HCT116 (cell line): ENCODE data around the gene HDAC10. TPM values are rescaled to one million over a fixed set of nuclear protein-coding genes. Genes with fewer than 3 reads are reported as not detected.

Experiments used
- ATAC-seq: fragments of 200-7000 bp; cut with Tn5 transposase; 2 replicates; pipeline ENCODE4 v1.9.1; 2020; ENCODE audit warnings: mild to moderate bottlenecking, moderate library complexity
- BruUV-seq: library from RNA; stranded (reverse); fragments of 400-500 nt; replicated peaks from 2 replicates; lab custom pipeline; 2021; lab: Mats Ljungman, UMichigan
- CTCF ChIA-PET: fragments of 300-600 bp; sonication (Branson Sonifier 250); formaldehyde crosslinking; loops from one replicate; lab custom pipeline; 2021; ENCODE audit warnings: antibody characterized with exemption; lab: Charles Lee
- POLR2A ChIA-PET: fragments of 300-600, 350-600 bp; sonication (Branson Sonifier 250); formaldehyde crosslinking; loops from one replicate; lab custom pipeline; 2021; ENCODE audit warnings: antibody characterized with exemption; lab: Charles Lee
- RAD21 ChIA-PET, 2 experiments: fragments of 300-600 bp; sonication (Branson Sonifier 250); formaldehyde crosslinking; loops; one replicate each; lab custom pipeline; 2023; ENCODE audit warnings: low total read pairs in 2 of 2; ENCODE audit not compliant: uncharacterized antibody in 2 of 2, unreplicated experiment in 2 of 2, low non-redundant PET in 1 of 2; lab: Charles Lee
- DNase-seq: peaks from one replicate; pipeline ENCODE4 v3.0.0-alpha.2; 2010; ENCODE audit warnings: low read depth, low spot score
- H2AFZ ChIP-seq: fragments of 200-600 bp; shearing (Covaris generic), sonication (generic); 2 replicates; pipeline ENCODE4 v1.6.1; 2017; ENCODE audit warnings: low read depth, mixed run types, mixed read lengths, antibody characterized with exemption, low read length; ENCODE audit not compliant: poor library complexity, severe bottlenecking
- H3K27ac ChIP-seq: 2 replicates; pipeline ENCODE4 v1.5.1; 2012; ENCODE audit warnings: low read depth, low read length
- H3K27me3 ChIP-seq: fragments of 200-600 bp; sonication (generic); 2 replicates; pipeline ENCODE4 v1.6.1; 2016; ENCODE audit warnings: mixed run types, low read length, mixed read lengths; ENCODE audit not compliant: insufficient read depth
- H3K36me3 ChIP-seq, 2 experiments: fragments of 200-500 bp in 1 of 2; fragments of 200-600 bp in 1 of 2; sonication (Bioruptor generic) in 1 of 2; sonication (generic) in 1 of 2; 2 replicates each; pipeline versions ENCODE4 v1.5.1 to v1.6.1; 2014 to 2016; ENCODE audit warnings: low read length in 2 of 2, inconsistent platforms in 1 of 2, mixed read lengths in 1 of 2, mixed run types in 1 of 2; ENCODE audit not compliant: insufficient read depth in 2 of 2, control insufficient read depth in 1 of 2
- H3K4me1 ChIP-seq, 2 experiments: fragments of 200-600 bp in 1 of 2; sonication (generic) in 1 of 2; 2 replicates each; pipeline versions ENCODE4 v1.5.1 to v1.6.1; 2012 to 2017; ENCODE audit warnings: low read length in 2 of 2, inconsistent platforms in 1 of 2, mild to moderate bottlenecking in 1 of 2, mixed read lengths in 1 of 2, mixed run types in 1 of 2, moderate library complexity in 1 of 2; ENCODE audit not compliant: insufficient read depth in 2 of 2, control insufficient read depth in 1 of 2
- H3K4me2 ChIP-seq: fragments of 200-600 bp; sonication (generic); 2 replicates; pipeline ENCODE4 v1.6.1; 2017; ENCODE audit warnings: mixed run types, low read length, mixed read lengths
- H3K4me3 ChIP-seq, 2 experiments: fragments of 200-600 bp in 1 of 2; sonication (generic) in 1 of 2; replicated peaks in 1 of 2; 2 replicates each; pipeline ENCODE4 v1.5.1; 2011 to 2016; ENCODE audit warnings: low read length in 2 of 2, control low read depth in 1 of 2, low read depth in 1 of 2, mild to moderate bottlenecking in 1 of 2, mixed read lengths in 1 of 2, mixed run types in 1 of 2
- H3K79me2 ChIP-seq: fragments of 200-600 bp; sonication (generic); 2 replicates; pipeline ENCODE4 v1.6.1; 2017; ENCODE audit warnings: mild to moderate bottlenecking, mixed run types, low read length, moderate library complexity, mixed read lengths; ENCODE audit not compliant: insufficient read depth
- H3K9ac ChIP-seq: fragments of 200-600 bp; sonication (generic); 2 replicates; pipeline ENCODE4 v1.6.1; 2016; ENCODE audit warnings: low read length, mixed read lengths
- H3K9me2 ChIP-seq: fragments of 200-600 bp; sonication (generic), shearing (Covaris generic); 2 replicates; pipeline ENCODE4 v1.6.1; 2017; ENCODE audit warnings: mixed run types, mild to moderate bottlenecking, moderate library complexity; ENCODE audit not compliant: insufficient read depth
- H3K9me3 ChIP-seq, 2 experiments: fragments of 200-500 bp in 1 of 2; fragments of 200-600 bp in 1 of 2; sonication (Bioruptor generic) in 1 of 2; sonication (generic) in 1 of 2; 2 replicates each; pipeline ENCODE4 v1.6.1; 2014 to 2017; ENCODE audit warnings: low read length in 2 of 2, mixed read lengths in 2 of 2, inconsistent platforms in 1 of 2, low read depth in 1 of 2, mild to moderate bottlenecking in 1 of 2, mixed run types in 1 of 2, moderate library complexity in 1 of 2; ENCODE audit not compliant: control insufficient read depth in 1 of 2, insufficient read depth in 1 of 2
- H4K20me1 ChIP-seq: fragments of 200-600 bp; sonication (generic), shearing (Covaris generic); 2 replicates; pipeline ENCODE4 v1.6.1; 2017; ENCODE audit warnings: mixed run types, mild to moderate bottlenecking, moderate library complexity; ENCODE audit not compliant: insufficient read depth
- CBX3 ChIP-seq: IDR thresholded peaks from 2 replicates; pipeline ENCODE4 v1.6.1; 2012; ENCODE audit warnings: low read depth
- CEBPB ChIP-seq: IDR thresholded peaks from 2 replicates; pipeline ENCODE4 v1.6.1; 2012; ENCODE audit warnings: low read depth
- ELF1 ChIP-seq: IDR thresholded peaks from 2 replicates; pipeline ENCODE4 v1.6.1; 2012; ENCODE audit warnings: low read depth, borderline replicate concordance
- EZH2 ChIP-seq: fragments of 200-600 bp; sonication (generic); IDR thresholded peaks from 2 replicates; pipeline ENCODE4 v1.6.1; 2017; ENCODE audit warnings: antibody characterized with exemption, mixed run types
- EZH2phosphoT487 ChIP-seq: fragments of 200-600 bp; IDR thresholded peaks from 2 replicates; pipeline ENCODE4 v1.6.1; 2018; ENCODE audit warnings: antibody characterized with exemption, borderline replicate concordance
- FOSL1 ChIP-seq: IDR thresholded peaks from 2 replicates; pipeline ENCODE4 v1.6.1; 2012; ENCODE audit warnings: low read depth
- JUND ChIP-seq: IDR thresholded peaks from 2 replicates; pipeline ENCODE4 v1.6.1; 2012
- POLR2A ChIP-seq: IDR thresholded peaks from 2 replicates; pipeline ENCODE4 v1.7.0; 2011; ENCODE audit warnings: borderline replicate concordance; ENCODE audit not compliant: insufficient read depth, insufficient read length; ENCODE audit errors: extremely low read depth
- POLR2AphosphoS5 ChIP-seq: IDR thresholded peaks from 2 replicates; pipeline ENCODE4 v1.6.1; 2011; ENCODE audit warnings: mild to moderate bottlenecking, low read depth, low read length, moderate library complexity
- RAD21 ChIP-seq: IDR thresholded peaks from 2 replicates; pipeline ENCODE4 v1.6.1; 2012; ENCODE audit warnings: low read depth, mild to moderate bottlenecking
- SP1 ChIP-seq: IDR thresholded peaks from 2 replicates; pipeline ENCODE4 v1.6.1; 2012; ENCODE audit warnings: low read depth
- SRF ChIP-seq: IDR thresholded peaks from 2 replicates; pipeline ENCODE4 v1.6.1; 2012; ENCODE audit warnings: low read depth
- YY1 ChIP-seq: IDR thresholded peaks from 2 replicates; pipeline ENCODE4 v1.6.1; 2011; ENCODE audit warnings: low read length, low read depth, moderate library complexity, mild to moderate bottlenecking; ENCODE audit not compliant: insufficient replicate concordance; ENCODE audit errors: extremely low read depth
- ZFX ChIP-seq: fragments of 450-650 bp; IDR thresholded peaks from 2 replicates; pipeline ENCODE4 v1.6.1; 2017
- intact Hi-C: fragments of 100-400 bp; cut with micrococcal nuclease; formaldehyde crosslinking; loops from 2 replicates; pipeline ENCODE4 v1.10.0; 2022
- total RNA-seq: library from RNA; stranded (reverse); gene quantifications from one replicate; pipeline ENCODE4 v1.2.1, GENCODE V29; 2021; ENCODE audit not compliant: unreplicated experiment
- TF ChIP-seq, protein P1 (sequence below): IDR thresholded peaks from 2 replicates; pipeline ENCODE4 v1.6.1; 2012; ENCODE audit warnings: low read depth
- TF ChIP-seq, protein P2 (sequence below): IDR thresholded peaks from 2 replicates; pipeline ENCODE4 v1.6.1; 2012

HDAC10 gene
- total RNA-seq, 1 experiment from 2014 or later: 67.5 TPM

GRCh38 chr22:50228366-50228765 is 22.7 kb downstream of the HDAC10 start (continued):
- no peak for TF ChIP-seq EZH2phosphoT487
- TF ChIP-seq FOSL1: no peak
- no peak for TF ChIP-seq ELF1
- TF ChIP-seq SP1: no peak

DNA sequence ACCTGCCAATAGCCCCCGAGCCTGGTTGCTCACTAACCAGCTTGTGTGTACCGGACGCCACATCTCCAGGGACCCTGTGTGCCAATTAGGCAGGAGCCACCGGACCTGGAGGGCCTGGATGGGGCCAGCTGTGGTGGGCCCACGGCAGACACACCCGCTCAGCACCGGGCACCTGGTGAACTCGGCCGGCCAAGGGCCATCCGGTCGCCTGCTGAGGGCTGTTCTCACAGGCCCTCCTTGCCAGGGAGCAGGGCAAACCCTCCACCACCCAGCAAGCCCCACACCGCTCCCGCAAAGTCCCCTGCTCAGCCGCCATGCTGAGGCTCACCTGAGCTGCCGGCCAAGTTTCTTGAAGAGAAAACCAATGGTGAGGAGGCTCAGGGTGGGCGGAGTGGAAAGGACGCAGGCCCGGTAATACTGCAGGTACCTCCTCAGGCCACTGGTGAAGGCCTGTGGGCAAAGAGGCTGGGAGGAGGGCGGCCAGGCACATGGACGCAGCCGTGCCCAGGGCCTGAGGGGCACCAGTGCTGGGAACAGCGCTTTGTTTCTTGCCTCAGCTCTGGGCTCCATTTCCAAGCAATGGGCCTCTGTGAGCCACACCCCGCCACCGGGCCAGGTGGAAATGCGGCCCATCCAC is 23.4 kb downstream of the HDAC10 start:
- H3K4me3 ChIP-seq: no peak overlapping the region
- H3K9me3 ChIP-seq: no peaks in the 10 kb centered on the region
- peaks cover 9 to 10% of the 10 kb centered on the region in 2 experiments; a peak in 2 of 4 replicates for H3K36me3 ChIP-seq
- H2AFZ ChIP-seq: no peak overlapping the region
- RAD21 ChIA-PET: no interaction called here
- no peaks in the 10 kb centered on the region for H3K27me3 ChIP-seq
- no TSS peak for BruUV-seq
- CTCF ChIA-PET: no interaction called here
- H3K79me2 ChIP-seq: peaks cover 9% of the 10 kb centered on the region
- H3K9ac ChIP-seq: no peak overlapping the region
- no peaks in the 10 kb centered on the region for H3K9me2 ChIP-seq
- no peak for DNase-seq
- no peak for ATAC-seq
- no peaks in the 10 kb centered on the region for H3K4me1 ChIP-seq
- POLR2A ChIA-PET: no interaction called here
- H3K27ac ChIP-seq: no peak overlapping the region
- H3K4me2 ChIP-seq: no peak overlapping the region
- no peaks in the 10 kb centered on the region for H4K20me1 ChIP-seq
- TF ChIP-seq EZH2 (no peak), FOSL1 (no peak)
- intact Hi-C loops: no loop called here

DNA sequence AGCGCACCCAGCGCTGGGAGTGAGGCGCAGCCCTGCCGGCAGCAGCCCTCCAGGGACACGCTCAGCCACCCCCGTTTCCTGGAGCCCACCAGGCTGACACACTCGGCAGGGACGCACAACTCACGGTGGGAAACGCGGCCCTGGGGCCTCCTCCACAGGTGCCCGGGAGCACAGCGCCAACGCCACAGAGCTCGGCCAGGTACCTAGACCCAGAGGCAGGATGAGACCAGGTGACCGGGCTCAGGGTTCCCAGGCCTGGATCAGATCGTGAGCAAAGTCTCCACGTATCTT is 24.2 kb downstream of the HDAC10 start:
- Histone ChIP-seq H3K9ac (no peak overlapping the region), H3K27me3 (no peaks in the 10 kb centered on the region), H2AFZ (no peak overlapping the region), H3K4me2 (no peak overlapping the region), H4K20me1 (no peaks in the 10 kb centered on the region), H3K79me2 (peaks cover 6% of the 10 kb centered on the region; the same call in 1 of the 2 replicates), H3K9me3 (no peaks in the 10 kb centered on the region), H3K4me3 (no peak overlapping the region), H3K36me3 (peaks cover 14 to 15% of the 10 kb centered on the region in 2 experiments; a peak in 3 of 4 replicates), H3K4me1 (no peaks in the 10 kb centered on the region), H3K27ac (no peak overlapping the region), H3K9me2 (no peaks in the 10 kb centered on the region)
- DNase-seq: no peak
- RAD21 ChIA-PET: no interaction called here
- CTCF ChIA-PET: no interaction called here
- no TSS peak for BruUV-seq
- ATAC-seq: no peak
- POLR2A ChIA-PET: no interaction called here
- intact Hi-C loops: no loop called here
- no peak for TF ChIP-seq ZFX
- no peak for TF ChIP-seq CBX3
- no peak for TF ChIP-seq EZH2
- TF ChIP-seq, protein P1, sequence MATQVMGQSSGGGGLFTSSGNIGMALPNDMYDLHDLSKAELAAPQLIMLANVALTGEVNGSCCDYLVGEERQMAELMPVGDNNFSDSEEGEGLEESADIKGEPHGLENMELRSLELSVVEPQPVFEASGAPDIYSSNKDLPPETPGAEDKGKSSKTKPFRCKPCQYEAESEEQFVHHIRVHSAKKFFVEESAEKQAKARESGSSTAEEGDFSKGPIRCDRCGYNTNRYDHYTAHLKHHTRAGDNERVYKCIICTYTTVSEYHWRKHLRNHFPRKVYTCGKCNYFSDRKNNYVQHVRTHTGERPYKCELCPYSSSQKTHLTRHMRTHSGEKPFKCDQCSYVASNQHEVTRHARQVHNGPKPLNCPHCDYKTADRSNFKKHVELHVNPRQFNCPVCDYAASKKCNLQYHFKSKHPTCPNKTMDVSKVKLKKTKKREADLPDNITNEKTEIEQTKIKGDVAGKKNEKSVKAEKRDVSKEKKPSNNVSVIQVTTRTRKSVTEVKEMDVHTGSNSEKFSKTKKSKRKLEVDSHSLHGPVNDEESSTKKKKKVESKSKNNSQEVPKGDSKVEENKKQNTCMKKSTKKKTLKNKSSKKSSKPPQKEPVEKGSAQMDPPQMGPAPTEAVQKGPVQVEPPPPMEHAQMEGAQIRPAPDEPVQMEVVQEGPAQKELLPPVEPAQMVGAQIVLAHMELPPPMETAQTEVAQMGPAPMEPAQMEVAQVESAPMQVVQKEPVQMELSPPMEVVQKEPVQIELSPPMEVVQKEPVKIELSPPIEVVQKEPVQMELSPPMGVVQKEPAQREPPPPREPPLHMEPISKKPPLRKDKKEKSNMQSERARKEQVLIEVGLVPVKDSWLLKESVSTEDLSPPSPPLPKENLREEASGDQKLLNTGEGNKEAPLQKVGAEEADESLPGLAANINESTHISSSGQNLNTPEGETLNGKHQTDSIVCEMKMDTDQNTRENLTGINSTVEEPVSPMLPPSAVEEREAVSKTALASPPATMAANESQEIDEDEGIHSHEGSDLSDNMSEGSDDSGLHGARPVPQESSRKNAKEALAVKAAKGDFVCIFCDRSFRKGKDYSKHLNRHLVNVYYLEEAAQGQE: no peak
- no peak for TF ChIP-seq FOSL1
- TF ChIP-seq POLR2AphosphoS5: no peak
- TF ChIP-seq, protein P2, sequence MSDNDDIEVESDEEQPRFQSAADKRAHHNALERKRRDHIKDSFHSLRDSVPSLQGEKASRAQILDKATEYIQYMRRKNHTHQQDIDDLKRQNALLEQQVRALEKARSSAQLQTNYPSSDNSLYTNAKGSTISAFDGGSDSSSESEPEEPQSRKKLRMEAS: no peak
- TF ChIP-seq YY1: no peak
- no peak for TF ChIP-seq JUND
- no peak for TF ChIP-seq RAD21
- TF ChIP-seq CEBPB: no peak
- TF ChIP-seq ELF1: no peak
- no peak for TF ChIP-seq POLR2A
- no peak for TF ChIP-seq SRF
